ENCODE results near the gene SUCLG2.

The SUCLG2 gene

GRCh38 chr3:67493808-67494207 is 160.6 kb downstream of the SUCLG2 start:
- FAIRE-seq (no peak), DNase-seq (ENCODE audit: insufficient read length) (no peak)
- TF ChIP-seq TAF1 (IDR thresholded peaks at IDR 0.05; ENCODE audit: borderline replicate concordance, low read depth, low read length), result no peak
- TF ChIP-seq POLR2AphosphoS5 (IDR thresholded peaks at IDR 0.05; ENCODE audit: low read depth, low read length), result no peak
- TF ChIP-seq POLR2A (IDR thresholded peaks at IDR 0.05; ENCODE audit: low read depth, low read length), result no peak

GRCh38 chr3:67490658-67491057 is 163.8 kb downstream of the SUCLG2 start:
- DNase-seq (ENCODE audit: insufficient read length) (no peak), FAIRE-seq (no peak)
- TF ChIP-seq TAF1 (IDR thresholded peaks at IDR 0.05; ENCODE audit: borderline replicate concordance, low read depth, low read length), result no peak
- no peak for TF ChIP-seq POLR2A (IDR thresholded peaks at IDR 0.05; ENCODE audit: low read depth, low read length)
- TF ChIP-seq POLR2AphosphoS5 (IDR thresholded peaks at IDR 0.05; ENCODE audit: low read depth, low read length), result no peak

GRCh38 chr3:67489816-67490215 is 164.6 kb downstream of the SUCLG2 start:
- no peak for DNase-seq (ENCODE audit: insufficient read length)
- TF ChIP-seq POLR2A (IDR thresholded peaks at IDR 0.05; ENCODE audit: low read depth, low read length) (no peak), POLR2AphosphoS5 (IDR thresholded peaks at IDR 0.05; ENCODE audit: low read depth, low read length) (no peak), TAF1 (IDR thresholded peaks at IDR 0.05; ENCODE audit: borderline replicate concordance, low read depth, low read length) (no peak)
- FAIRE-seq, result no peak

- DNase-seq (ENCODE audit: insufficient read length) (no peak), FAIRE-seq (no peak)
- TF ChIP-seq POLR2A (IDR thresholded peaks at IDR 0.05; ENCODE audit: low read depth, low read length) (no peak), POLR2AphosphoS5 (IDR thresholded peaks at IDR 0.05; ENCODE audit: low read depth, low read length) (no peak), TAF1 (IDR thresholded peaks at IDR 0.05; ENCODE audit: borderline replicate concordance, low read depth, low read length) (no peak)
Measured at GRCh38 chr3:67487564-67488114, 166.8 kb downstream of the SUCLG2 start.

GRCh38 chr3:67486883-67487282 is 167.5 kb downstream of the SUCLG2 start:
- peak; percentile 14 for FAIRE-seq
- TF ChIP-seq POLR2A (IDR thresholded peaks at IDR 0.05; ENCODE audit: low read depth, low read length) (no peak), TAF1 (IDR thresholded peaks at IDR 0.05; ENCODE audit: borderline replicate concordance, low read depth, low read length) (no peak), POLR2AphosphoS5 (IDR thresholded peaks at IDR 0.05; ENCODE audit: low read depth, low read length) (no peak)
- no peak for DNase-seq (ENCODE audit: insufficient read length)

GRCh38 chr3:67484085-67484484 is 170.3 kb downstream of the SUCLG2 start:
- TF ChIP-seq POLR2A (IDR thresholded peaks at IDR 0.05; ENCODE audit: low read depth, low read length) (no peak), POLR2AphosphoS5 (IDR thresholded peaks at IDR 0.05; ENCODE audit: low read depth, low read length) (no peak), TAF1 (IDR thresholded peaks at IDR 0.05; ENCODE audit: borderline replicate concordance, low read depth, low read length) (no peak)
- FAIRE-seq (no peak), DNase-seq (ENCODE audit: insufficient read length) (no peak)

- FAIRE-seq, result no peak
- TF ChIP-seq POLR2A (IDR thresholded peaks at IDR 0.05; ENCODE audit: low read depth, low read length), result no peak
- TF ChIP-seq POLR2AphosphoS5 (IDR thresholded peaks at IDR 0.05; ENCODE audit: low read depth, low read length), result no peak
- TF ChIP-seq TAF1 (IDR thresholded peaks at IDR 0.05; ENCODE audit: borderline replicate concordance, low read depth, low read length), result no peak
- no peak for DNase-seq (ENCODE audit: insufficient read length)
Measured at GRCh38 chr3:67481126-67481525, 173.3 kb downstream of the SUCLG2 start.

- DNase-seq (ENCODE audit: insufficient read length) (no peak), FAIRE-seq (no peak)
- no peak for TF ChIP-seq TAF1 (IDR thresholded peaks at IDR 0.05; ENCODE audit: borderline replicate concordance, low read depth, low read length)
- no peak for TF ChIP-seq POLR2A (IDR thresholded peaks at IDR 0.05; ENCODE audit: low read depth, low read length)
- TF ChIP-seq POLR2AphosphoS5 (IDR thresholded peaks at IDR 0.05; ENCODE audit: low read depth, low read length), result no peak
Measured at GRCh38 chr3:67478423-67478822, 176.0 kb downstream of the SUCLG2 start.

- TF ChIP-seq POLR2AphosphoS5 (IDR thresholded peaks at IDR 0.05; ENCODE audit: low read depth, low read length), result no peak
- TF ChIP-seq POLR2A (IDR thresholded peaks at IDR 0.05; ENCODE audit: low read depth, low read length), result no peak
- no peak for TF ChIP-seq TAF1 (IDR thresholded peaks at IDR 0.05; ENCODE audit: borderline replicate concordance, low read depth, low read length)
- FAIRE-seq, result no peak
- DNase-seq (ENCODE audit: insufficient read length), result no peak
Measured at GRCh38 chr3:67474311-67474710, 180.1 kb downstream of the SUCLG2 start.

GRCh38 chr3:67472674-67473201 is 181.7 kb downstream of the SUCLG2 start:
- FAIRE-seq (no peak), DNase-seq (ENCODE audit: insufficient read length) (no peak)
- TF ChIP-seq POLR2AphosphoS5 (IDR thresholded peaks at IDR 0.05; ENCODE audit: low read depth, low read length), result no peak
- TF ChIP-seq TAF1 (IDR thresholded peaks at IDR 0.05; ENCODE audit: borderline replicate concordance, low read depth, low read length), result no peak
- TF ChIP-seq POLR2A (IDR thresholded peaks at IDR 0.05; ENCODE audit: low read depth, low read length), result no peak

- FAIRE-seq (no peak), DNase-seq (ENCODE audit: insufficient read length) (no peak)
- TF ChIP-seq POLR2A (IDR thresholded peaks at IDR 0.05; ENCODE audit: low read depth, low read length), result no peak
Measured at GRCh38 chr3:67470207-67470606, 184.2 kb downstream of the SUCLG2 start.

- DNase-seq (ENCODE audit: insufficient read length), result no peak
- FAIRE-seq, result peak; percentile 42
- TF ChIP-seq TAF1 (IDR thresholded peaks at IDR 0.05; ENCODE audit: borderline replicate concordance, low read depth, low read length), result no peak
- no peak for TF ChIP-seq POLR2AphosphoS5 (IDR thresholded peaks at IDR 0.05; ENCODE audit: low read depth, low read length)
- no peak for TF ChIP-seq POLR2A (IDR thresholded peaks at IDR 0.05; ENCODE audit: low read depth, low read length)
Measured at GRCh38 chr3:67468511-67468910, 185.9 kb downstream of the SUCLG2 start.

Data from GM12892 (cell line).